ENCODE data around the gene APOO.

Gene APOO

GRCh38 chrX:23784470-23785331 is 123.0 kb downstream of the APOO start:
- DNase-seq (ENCODE audit: low spot score): no peak

GRCh38 chrX:23783589-23784469 is 123.9 kb downstream of the APOO start:
- DNase-seq (ENCODE audit: low spot score): no peak
